Left kidney (tissue), 2 donors: ENCODE results near the gene RIPPLY3. TPM values are rescaled to one million over a fixed set of nuclear protein-coding genes. Genes with fewer than 3 reads are reported as not detected.
"Not testable (repeated sequence)": the region's sequence is repeated elsewhere in the genome, so short reads cannot be mapped to it uniquely, and the experiment has no call there.

ENCODE experiments used
- DNase-seq: peaks from one replicate; pipeline ENCODE4 v3.0.0-alpha.2; 2013
- polyA plus RNA-seq: library from polyadenylated mRNA; unstranded; fragments of 120-200 nt; gene quantifications from one replicate; pipeline ENCODE4 v1.2.1, GENCODE V29; 2013; ENCODE audit not compliant: insufficient read length

RIPPLY3 gene
- polyA plus RNA-seq, 1 donor: 3.1 TPM

- peak; percentile 83 for DNase-seq
Measured at GRCh38 chr21:37009740-37010341, 3.3 kb downstream of the RIPPLY3 start.

GRCh38 chr21:37017951-37018679, 11.6 kb downstream of the RIPPLY3 start:
- no peak for DNase-seq

- DNase-seq: no peak
Measured at GRCh38 chr21:37026499-37026898, 20.0 kb downstream of the RIPPLY3 start.

DNA sequence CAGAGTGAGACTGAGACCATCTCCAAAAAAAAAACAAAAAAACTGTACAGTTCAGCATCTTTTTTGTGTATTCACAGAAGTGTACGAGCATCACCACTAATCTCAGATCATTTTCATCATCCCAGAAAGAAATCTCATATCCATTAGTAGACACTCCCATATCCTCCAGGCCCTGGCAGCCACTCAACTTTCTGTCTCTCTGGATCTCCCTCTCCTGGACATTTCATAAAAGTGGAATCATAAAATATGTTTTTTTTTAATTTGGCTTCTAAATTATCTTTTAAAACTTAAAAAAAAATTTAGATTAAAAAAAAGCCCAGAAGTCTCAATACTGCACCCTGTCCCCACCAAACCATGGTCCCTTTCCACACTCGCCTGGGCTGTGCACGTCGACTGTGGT, 22.1 kb downstream of the RIPPLY3 start:
- no peak for DNase-seq

GRCh38 chr21:37030864-37031263, 24.4 kb downstream of the RIPPLY3 start:
- DNase-seq: no peak

DNA sequence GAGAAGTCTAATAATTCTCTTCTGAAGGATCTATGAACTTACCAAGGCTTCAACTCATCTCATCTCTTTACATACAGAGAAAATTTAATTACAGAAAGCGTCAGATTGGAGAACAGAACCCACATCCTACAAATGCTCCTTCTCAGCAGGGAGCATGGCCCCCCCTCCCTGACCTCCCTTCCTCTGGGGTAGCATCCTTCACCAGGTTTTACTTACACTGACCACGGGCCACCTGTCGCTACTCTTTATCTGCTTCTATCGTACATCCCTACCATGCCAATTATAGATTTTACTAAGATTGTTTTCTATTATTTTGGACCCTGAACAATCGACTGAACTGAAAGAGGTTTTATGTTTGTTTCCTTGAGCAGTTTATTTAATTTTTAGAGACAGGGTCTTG, 25.8 kb downstream of the RIPPLY3 start:
- DNase-seq: no peak

DNA sequence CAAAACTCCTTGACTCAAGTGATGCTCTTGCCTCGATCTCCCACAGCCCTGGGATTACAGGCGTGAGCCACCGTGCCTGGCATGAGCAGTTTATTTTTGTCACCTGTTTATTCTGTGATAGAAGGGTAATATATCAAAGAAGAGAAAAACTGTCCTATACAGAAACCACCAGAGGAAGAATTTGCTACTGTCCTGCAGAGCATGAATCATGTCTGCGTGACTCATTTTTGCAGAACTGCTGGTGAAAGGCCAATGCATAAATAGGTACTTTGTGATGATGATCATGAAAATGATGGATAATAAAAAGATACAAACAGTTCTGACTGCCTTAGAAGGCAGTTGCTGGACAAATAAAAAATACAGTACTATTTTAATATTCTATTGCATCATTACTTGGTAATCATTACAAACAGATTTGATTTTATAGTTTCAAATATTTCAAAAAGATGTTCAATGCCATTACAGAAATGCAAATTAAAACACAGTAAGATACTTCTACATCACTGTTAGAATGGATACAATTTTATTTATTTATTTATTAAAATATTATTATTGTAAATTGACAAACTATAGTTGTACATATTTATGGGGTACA, 26.5 kb downstream of the RIPPLY3 start:
- DNase-seq: no peak

- not testable (repeated sequence) for DNase-seq
Measured at GRCh38 chr21:37034394-37034793, 27.9 kb downstream of the RIPPLY3 start.

DNA sequence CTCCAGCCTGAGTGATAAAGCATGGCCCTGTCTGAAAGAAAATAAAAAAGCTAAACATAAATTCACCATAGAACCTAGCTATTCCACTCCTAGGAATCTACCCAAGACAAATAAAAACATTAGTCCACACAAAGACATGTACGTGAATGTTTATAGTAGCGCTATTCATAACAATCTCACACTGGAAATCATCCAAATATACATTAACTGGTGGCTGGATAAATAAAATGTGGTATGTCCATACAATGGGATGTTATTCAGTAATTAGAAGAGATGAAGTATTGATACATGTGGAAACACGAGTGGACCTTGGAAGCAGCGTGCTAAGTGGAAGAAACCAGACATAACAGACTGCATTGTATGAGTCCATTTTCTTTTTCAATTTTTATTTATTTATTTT, 29.7 kb downstream of the RIPPLY3 start:
- no peak for DNase-seq

DNA sequence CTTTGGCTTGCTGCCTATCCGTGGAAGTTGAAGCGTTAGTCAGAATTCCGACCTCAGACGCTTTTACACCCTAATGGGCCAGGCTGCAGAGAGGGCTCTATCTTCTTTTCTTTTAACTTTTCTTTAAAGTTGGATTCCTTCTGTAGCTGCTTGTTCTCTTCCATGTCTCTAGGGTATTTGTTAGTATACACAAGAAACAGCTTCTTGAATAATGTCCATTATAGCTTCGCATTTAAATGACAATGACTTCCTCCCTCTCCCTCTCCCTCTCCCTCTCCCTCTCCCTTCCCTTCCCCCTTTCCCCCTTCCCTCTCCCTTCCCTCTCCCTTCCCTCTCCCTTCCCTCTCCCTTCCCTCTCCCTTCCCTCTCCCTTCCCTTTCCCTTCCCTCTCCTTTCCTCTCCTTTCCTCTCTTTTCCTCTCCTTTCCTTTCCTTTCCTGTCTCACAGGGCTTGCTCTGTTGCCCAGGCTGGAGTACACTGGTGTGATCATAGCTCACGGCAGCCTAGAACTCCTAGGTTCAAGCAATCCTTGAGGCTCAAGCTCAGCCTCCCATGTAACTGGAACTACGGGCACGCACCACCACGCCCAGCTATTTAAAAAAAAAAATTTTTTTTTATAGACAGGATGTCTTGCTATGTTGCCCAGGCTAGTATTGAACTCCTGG, 33.0 kb downstream of the RIPPLY3 start:
- DNase-seq: no peak

DNA sequence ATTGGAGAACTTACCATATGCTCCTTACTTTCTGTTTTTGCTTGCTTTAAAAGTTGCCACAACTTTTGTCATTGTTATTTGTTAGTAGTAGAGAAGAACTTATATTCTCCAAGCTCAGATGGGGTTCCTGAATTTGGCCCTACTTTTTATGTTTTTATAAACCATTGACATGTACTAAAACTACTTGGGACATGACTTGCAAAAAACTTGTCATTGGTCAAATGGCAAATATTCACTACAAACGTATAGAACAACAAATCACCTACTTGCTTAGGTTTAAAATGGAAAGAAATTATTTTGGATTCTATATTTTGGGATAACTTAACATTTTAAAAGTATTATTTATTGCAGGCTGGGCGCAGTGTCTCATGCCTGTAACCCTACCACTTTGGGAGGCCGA, 33.7 kb downstream of the RIPPLY3 start:
- DNase-seq: no peak

GRCh38 chr21:37041706-37042271, 35.3 kb downstream of the RIPPLY3 start:
- no peak for DNase-seq

GRCh38 chr21:37043818-37044217, 37.3 kb downstream of the RIPPLY3 start:
- no peak for DNase-seq

DNA sequence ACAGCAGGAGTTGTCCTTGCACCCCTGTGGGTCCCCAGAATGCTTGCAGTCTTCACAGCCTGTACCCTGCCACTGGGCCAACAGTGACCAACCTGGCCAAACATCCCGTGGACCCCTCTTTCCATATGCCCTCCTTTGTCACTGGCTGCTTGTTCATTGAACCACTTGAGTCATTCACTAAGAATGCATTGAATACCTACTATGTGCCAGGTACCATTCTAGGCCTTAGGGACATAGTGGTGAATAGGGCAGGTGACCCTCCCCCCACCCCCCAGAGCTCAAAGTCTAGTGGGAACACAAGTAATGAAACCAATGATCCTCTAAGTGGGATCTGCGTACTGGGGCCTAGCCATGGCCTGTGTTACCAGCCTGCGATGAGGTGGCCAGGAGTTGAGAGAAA, 38.1 kb downstream of the RIPPLY3 start:
- no peak for DNase-seq

DNA sequence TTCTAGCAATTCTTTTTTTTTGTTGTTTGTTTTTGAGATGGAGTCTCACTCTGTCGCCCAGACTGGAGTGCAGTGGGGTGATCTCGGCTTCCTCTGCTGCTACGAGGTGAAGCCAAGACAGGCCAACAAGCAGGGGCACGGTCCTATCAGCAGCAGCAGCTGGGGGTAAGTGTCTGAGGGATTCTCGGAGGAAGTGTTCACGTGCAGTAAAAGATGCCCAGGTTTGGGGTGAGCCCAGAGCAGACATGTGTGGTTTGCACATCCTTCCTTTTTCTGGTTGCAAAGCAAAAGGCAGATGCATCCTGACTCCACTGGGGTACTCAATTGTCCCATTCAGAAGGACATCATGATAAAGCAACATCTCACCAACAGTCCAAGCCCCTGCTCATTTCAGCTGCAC, 38.6 kb downstream of the RIPPLY3 start:
- no peak for DNase-seq

- no peak for DNase-seq
Measured at GRCh38 chr21:37045556-37045955, 39.1 kb downstream of the RIPPLY3 start.

- DNase-seq: no peak
Measured at GRCh38 chr21:37047079-37047478, 40.6 kb downstream of the RIPPLY3 start.

DNA sequence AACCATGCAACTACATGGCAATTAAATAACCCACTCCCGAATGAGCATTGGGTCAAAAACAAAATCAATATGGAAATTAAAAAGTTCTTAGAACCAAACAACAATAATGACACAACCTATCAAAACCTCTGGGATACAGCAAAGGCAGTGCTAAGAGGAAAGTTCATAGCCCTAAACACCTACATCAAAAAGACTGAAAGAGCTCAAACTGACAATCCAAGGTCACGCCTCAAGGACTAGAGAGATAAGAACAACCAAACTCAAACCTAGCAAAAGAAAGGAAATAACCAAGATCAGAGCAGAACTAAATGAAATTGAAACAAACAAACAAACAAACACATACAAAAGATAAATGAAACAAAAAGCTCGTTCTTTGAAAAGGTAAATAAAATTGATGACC, 43.2 kb downstream of the RIPPLY3 start:
- DNase-seq: not testable (repeated sequence)

- no peak for DNase-seq
Measured at GRCh38 chr21:37055271-37055855, 48.9 kb downstream of the RIPPLY3 start.

DNA sequence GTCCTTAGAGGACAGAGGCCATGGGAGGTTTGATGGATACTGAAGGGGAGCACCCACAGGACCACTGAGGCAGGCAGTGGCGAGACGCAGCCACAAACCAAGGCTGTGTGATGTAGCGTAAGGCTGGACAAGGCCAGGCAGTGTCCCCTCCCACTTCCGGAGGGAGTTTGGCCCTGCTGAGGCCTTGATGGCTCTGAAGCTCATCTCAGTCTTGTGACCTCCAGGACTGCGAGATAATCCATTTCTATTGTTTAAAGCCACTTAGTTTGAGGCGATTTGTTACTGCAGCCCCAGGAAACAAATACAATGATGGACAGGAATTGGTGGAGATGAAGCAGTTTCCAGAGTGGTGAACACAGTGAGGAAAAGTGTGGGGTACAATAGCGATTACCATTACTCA, 51.1 kb downstream of the RIPPLY3 start:
- no peak for DNase-seq

- DNase-seq: no peak
Measured at GRCh38 chr21:37058261-37058660, 51.8 kb downstream of the RIPPLY3 start.

- DNase-seq: no peak
Measured at GRCh38 chr21:37059181-37059580, 52.7 kb downstream of the RIPPLY3 start.
